ENCODE data around the gene CLGN.

The CLGN gene

DNA sequence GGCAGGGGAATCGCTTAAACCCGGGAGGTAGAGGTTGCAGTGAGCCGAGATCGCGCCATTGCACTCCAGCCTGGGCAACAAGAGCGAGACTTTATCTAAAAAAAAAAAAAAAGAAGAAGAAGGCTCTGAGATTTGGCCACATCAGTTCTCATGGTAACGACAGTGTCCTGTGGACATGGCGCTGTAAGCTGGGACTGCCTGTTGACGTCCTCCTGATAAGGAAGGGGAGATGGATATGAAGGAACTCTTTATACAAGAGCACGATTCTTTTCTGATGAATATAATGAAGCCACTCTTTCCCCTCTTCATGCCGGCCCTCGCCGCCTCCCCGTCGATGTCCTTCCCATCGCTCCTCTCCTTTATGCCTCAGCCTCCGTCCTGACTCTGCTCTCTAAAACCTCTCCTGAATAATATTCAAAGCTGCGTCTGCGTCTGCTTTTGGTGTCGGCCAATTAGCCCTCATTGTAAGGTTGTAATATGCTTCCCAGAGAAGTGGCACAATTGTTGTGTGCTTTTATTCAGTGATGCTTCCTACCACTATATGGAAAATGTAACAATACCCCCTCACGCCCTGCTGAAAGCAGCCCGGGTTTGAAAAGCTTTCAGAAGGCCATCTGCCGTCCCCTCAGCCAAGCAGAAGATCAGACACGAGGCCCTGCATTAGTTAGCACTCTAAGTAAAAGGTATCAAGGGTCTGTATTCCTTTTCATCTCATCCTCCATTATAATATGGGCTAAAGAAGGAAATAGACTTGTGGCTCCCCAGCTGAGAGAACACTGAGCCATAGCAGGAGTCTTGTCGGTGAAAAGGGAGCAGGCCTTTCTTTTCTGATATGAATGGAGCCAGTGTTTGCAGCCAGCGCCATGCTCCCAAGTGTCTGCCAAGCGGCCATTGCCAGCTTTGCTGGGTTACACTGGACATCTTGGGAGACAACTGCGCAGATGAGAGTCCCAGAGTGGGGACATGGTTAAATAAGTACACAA, 76.1 kb downstream of the CLGN start:
- TF ChIP-seq FOXP2 (optimal IDR thresholded peaks at IDR 0.05; ENCODE audit: borderline replicate concordance, extremely low read depth, extremely low read length, insufficient read depth) (no peak), TAF1 (IDR thresholded peaks at IDR 0.05; ENCODE audit: borderline replicate concordance, insufficient read depth, low read length) (no peak), POLR2AphosphoS5 (IDR thresholded peaks at IDR 0.05; ENCODE audit: low read depth, low read length) (no peak), SIN3A (IDR thresholded peaks at IDR 0.05; ENCODE audit: borderline replicate concordance, insufficient read depth, low read length) (no peak)
- TF ChIP-seq, protein P1, sequence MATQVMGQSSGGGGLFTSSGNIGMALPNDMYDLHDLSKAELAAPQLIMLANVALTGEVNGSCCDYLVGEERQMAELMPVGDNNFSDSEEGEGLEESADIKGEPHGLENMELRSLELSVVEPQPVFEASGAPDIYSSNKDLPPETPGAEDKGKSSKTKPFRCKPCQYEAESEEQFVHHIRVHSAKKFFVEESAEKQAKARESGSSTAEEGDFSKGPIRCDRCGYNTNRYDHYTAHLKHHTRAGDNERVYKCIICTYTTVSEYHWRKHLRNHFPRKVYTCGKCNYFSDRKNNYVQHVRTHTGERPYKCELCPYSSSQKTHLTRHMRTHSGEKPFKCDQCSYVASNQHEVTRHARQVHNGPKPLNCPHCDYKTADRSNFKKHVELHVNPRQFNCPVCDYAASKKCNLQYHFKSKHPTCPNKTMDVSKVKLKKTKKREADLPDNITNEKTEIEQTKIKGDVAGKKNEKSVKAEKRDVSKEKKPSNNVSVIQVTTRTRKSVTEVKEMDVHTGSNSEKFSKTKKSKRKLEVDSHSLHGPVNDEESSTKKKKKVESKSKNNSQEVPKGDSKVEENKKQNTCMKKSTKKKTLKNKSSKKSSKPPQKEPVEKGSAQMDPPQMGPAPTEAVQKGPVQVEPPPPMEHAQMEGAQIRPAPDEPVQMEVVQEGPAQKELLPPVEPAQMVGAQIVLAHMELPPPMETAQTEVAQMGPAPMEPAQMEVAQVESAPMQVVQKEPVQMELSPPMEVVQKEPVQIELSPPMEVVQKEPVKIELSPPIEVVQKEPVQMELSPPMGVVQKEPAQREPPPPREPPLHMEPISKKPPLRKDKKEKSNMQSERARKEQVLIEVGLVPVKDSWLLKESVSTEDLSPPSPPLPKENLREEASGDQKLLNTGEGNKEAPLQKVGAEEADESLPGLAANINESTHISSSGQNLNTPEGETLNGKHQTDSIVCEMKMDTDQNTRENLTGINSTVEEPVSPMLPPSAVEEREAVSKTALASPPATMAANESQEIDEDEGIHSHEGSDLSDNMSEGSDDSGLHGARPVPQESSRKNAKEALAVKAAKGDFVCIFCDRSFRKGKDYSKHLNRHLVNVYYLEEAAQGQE (IDR thresholded peaks at IDR 0.05; ENCODE audit: insufficient read depth in 1 of 2, low read depth in 2 of 2, low read length in 2 of 2) = no peak

- TF ChIP-seq, protein P1 (IDR thresholded peaks at IDR 0.05; ENCODE audit: insufficient read depth in 1 of 2, low read depth in 2 of 2, low read length in 2 of 2) = no peak
- TF ChIP-seq FOXP2 (optimal IDR thresholded peaks at IDR 0.05; ENCODE audit: borderline replicate concordance, extremely low read depth, extremely low read length, insufficient read depth) (no peak), SIN3A (IDR thresholded peaks at IDR 0.05; ENCODE audit: borderline replicate concordance, insufficient read depth, low read length) (no peak), TAF1 (IDR thresholded peaks at IDR 0.05; ENCODE audit: borderline replicate concordance, insufficient read depth, low read length) (no peak), POLR2AphosphoS5 (IDR thresholded peaks at IDR 0.05; ENCODE audit: low read depth, low read length) (no peak)
Measured at GRCh38 chr4:140349816-140350215, 77.6 kb downstream of the CLGN start.

- TF ChIP-seq, protein P1 (IDR thresholded peaks at IDR 0.05; ENCODE audit: insufficient read depth in 1 of 2, low read depth in 2 of 2, low read length in 2 of 2) = no peak
- TF ChIP-seq SIN3A (IDR thresholded peaks at IDR 0.05; ENCODE audit: borderline replicate concordance, insufficient read depth, low read length) = no peak
- TF ChIP-seq TAF1 (IDR thresholded peaks at IDR 0.05; ENCODE audit: borderline replicate concordance, insufficient read depth, low read length) = no peak
- no peak for TF ChIP-seq FOXP2 (optimal IDR thresholded peaks at IDR 0.05; ENCODE audit: borderline replicate concordance, extremely low read depth, extremely low read length, insufficient read depth)
Measured at GRCh38 chr4:140346136-140346535, 81.3 kb downstream of the CLGN start.

DNA sequence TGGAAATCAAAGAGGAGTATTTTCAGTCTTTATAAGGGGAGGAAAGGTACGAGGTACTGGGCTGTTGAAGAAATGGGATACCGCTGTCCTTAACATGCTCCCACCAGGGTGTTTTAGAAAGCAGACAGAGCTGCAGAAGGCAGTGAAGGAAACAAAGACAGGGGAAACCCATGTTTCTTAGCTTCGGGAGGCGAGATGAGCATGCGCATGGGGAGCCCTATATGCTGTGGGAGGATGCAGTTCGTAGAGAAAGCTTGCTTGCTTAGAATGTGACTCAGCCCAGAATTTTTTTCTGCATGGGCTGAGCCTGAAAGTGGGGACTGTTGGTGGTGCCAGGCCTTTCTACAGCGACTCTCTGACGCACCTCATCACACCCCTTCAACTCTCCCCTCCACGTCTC, 82.8 kb downstream of the CLGN start:
- TF ChIP-seq SIN3A (IDR thresholded peaks at IDR 0.05; ENCODE audit: borderline replicate concordance, insufficient read depth, low read length) = no peak
- no peak for TF ChIP-seq POLR2AphosphoS5 (IDR thresholded peaks at IDR 0.05; ENCODE audit: low read depth, low read length)
- TF ChIP-seq, protein P1 (IDR thresholded peaks at IDR 0.05; ENCODE audit: insufficient read depth in 1 of 2, low read depth in 2 of 2, low read length in 2 of 2) = no peak
- no peak for TF ChIP-seq TAF1 (IDR thresholded peaks at IDR 0.05; ENCODE audit: borderline replicate concordance, insufficient read depth, low read length)
- no peak for TF ChIP-seq FOXP2 (optimal IDR thresholded peaks at IDR 0.05; ENCODE audit: borderline replicate concordance, extremely low read depth, extremely low read length, insufficient read depth)

Data from PFSK-1 (cell line).